Suprapubic skin (tissue), 4 donors: Measurements from ENCODE around the gene TMEM186. TPM values are rescaled to one million over a fixed set of nuclear protein-coding genes. Genes with fewer than 3 reads are reported as not detected.

ENCODE experiments used
- DNase-seq, 2 donors: peaks; one replicate each; pipeline ENCODE4 v3.0.0-alpha.2; 2019; ENCODE audit warnings: low spot score in 2 of 2
- H3K27ac ChIP-seq: fragments of 200-600 bp; sonication (generic); one replicate; pipeline ENCODE4 v1.5.1; 2019
- H3K27me3 ChIP-seq: fragments of 200-600 bp; sonication (generic); one replicate; pipeline ENCODE4 v1.5.1; 2019
- H3K36me3 ChIP-seq: fragments of 200-600 bp; sonication (generic); one replicate; pipeline ENCODE4 v1.5.1; 2019
- H3K4me1 ChIP-seq: fragments of 200-600 bp; sonication (generic); one replicate; pipeline ENCODE4 v1.5.1; 2019
- H3K4me3 ChIP-seq: fragments of 200-600 bp; sonication (generic); one replicate; pipeline ENCODE4 v1.5.1; 2019; ENCODE audit warnings: mild to moderate bottlenecking
- H3K9me3 ChIP-seq: fragments of 200-600 bp; sonication (generic); one replicate; pipeline ENCODE4 v1.5.1; 2019
- CTCF ChIP-seq, 2 donors: fragments of 200-600 bp in 1 of 2; fragments of 450-650 bp in 1 of 2; sonication (generic) in 1 of 2; IDR thresholded peaks; one replicate each; pipeline ENCODE4 v1.5.1; 2016 to 2019; ENCODE audit warnings: antibody characterized with exemption in 2 of 2, mild to moderate bottlenecking in 1 of 2, moderate library complexity in 1 of 2
- EP300 ChIP-seq: sonication (generic); formaldehyde crosslinking; IDR thresholded peaks from one replicate; pipeline ENCODE4 v1.6.1; 2017; ENCODE audit warnings: antibody characterized with exemption
- POLR2A ChIP-seq, 2 donors: fragments of 450-650 bp; IDR thresholded peaks; one replicate each; pipeline ENCODE4 v1.6.1; 2017; ENCODE audit warnings: antibody characterized with exemption in 2 of 2, mild to moderate bottlenecking in 2 of 2, moderate library complexity in 2 of 2
- POLR2AphosphoS5 ChIP-seq, 3 donors: sonication (generic); formaldehyde crosslinking; IDR thresholded peaks; one replicate each; pipeline ENCODE4 v1.6.1; 2017; ENCODE audit warnings: antibody characterized with exemption in 3 of 3
- WGBS: methylation state at CpG from one replicate; pipeline ENCODE4 v1.1.5; 2018; 5-methylcytosine and 5-hydroxymethylcytosine counted together
- total RNA-seq, 4 donors: library from RNA; depleted of rRNA; stranded (reverse); fragments of >200 nt; gene quantifications; one replicate each; pipeline ENCODE4 v1.1.0, GENCODE V29; 2016

TMEM186 gene
- total RNA-seq, 4 donors from 2014 or later, result 3.9 to 7.0 (median 5.0) TPM

DNA sequence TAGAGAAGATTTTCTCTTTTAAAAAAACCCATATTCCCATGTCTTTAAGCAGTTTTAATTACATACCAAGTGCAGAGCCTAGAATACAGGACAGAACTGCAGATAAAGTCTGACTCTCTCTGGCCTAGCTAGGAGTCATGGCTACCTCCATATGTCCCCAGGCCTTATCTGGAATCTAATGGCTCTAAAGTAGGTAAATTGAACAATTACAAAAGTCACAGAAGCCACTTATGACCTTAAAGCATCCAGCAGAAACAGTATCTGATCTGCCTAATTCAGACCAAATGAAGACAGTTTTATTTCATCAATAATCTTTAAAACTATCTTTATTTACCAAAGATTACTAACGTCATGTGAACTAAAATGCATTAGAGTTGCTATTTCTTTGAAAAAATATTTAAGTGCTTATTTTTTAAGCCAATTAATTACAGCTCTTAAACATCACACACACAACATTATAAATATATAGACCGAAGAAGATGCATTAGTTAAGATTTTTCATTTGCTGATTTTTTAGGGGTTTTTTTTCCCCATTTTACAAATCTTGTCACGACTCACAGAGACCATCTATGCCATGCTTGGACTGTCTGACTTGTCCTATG is 28.9 kb upstream of the TMEM186 start:
- 76% methylated on average over 3 of the region's 3 CpGs for WGBS
- Histone ChIP-seq H3K27me3 (no peaks in the 10 kb centered on the region), H3K9me3 (no peaks in the 10 kb centered on the region), H3K4me3 (no peak overlapping the region), H3K36me3 (peaks cover 40% of the 10 kb centered on the region), H3K4me1 (no peaks in the 10 kb centered on the region), H3K27ac (no peak overlapping the region)
- TF ChIP-seq POLR2AphosphoS5 (IDR thresholded peaks at IDR 0.05) (no peak), POLR2A (IDR thresholded peaks at IDR 0.05) (no peak), EP300 (no peak), CTCF (IDR thresholded peaks at IDR 0.05) (no peak)
- DNase-seq, result no peak

- H3K27ac ChIP-seq, result no peak overlapping the region
- peaks cover 48% of the 10 kb centered on the region for H3K36me3 ChIP-seq
- DNase-seq, result no peak
- no peaks in the 10 kb centered on the region for H3K9me3 ChIP-seq
- H3K4me1 ChIP-seq, result no peaks in the 10 kb centered on the region
- 89% methylated on average over 3 of the region's 3 CpGs for WGBS
- TF ChIP-seq EP300, result no peak
- no peak for TF ChIP-seq POLR2AphosphoS5 (IDR thresholded peaks at IDR 0.05)
- TF ChIP-seq POLR2A (IDR thresholded peaks at IDR 0.05), result no peak
- TF ChIP-seq CTCF (IDR thresholded peaks at IDR 0.05), result no peak
- H3K4me3 ChIP-seq, result no peak overlapping the region
- H3K27me3 ChIP-seq, result no peaks in the 10 kb centered on the region
These were observed 25.0 kb upstream of the TMEM186 start for GRCh38 chr16:8822403-8822802.

GRCh38 chr16:8819411-8820034 is 22.1 kb upstream of the TMEM186 start:
- WGBS, result 89% methylated on average over 6 of the region's 6 CpGs
- Histone ChIP-seq H3K27ac (no peak overlapping the region), H3K27me3 (no peaks in the 10 kb centered on the region), H3K9me3 (no peaks in the 10 kb centered on the region), H3K36me3 (peaks cover 66% of the 10 kb centered on the region), H3K4me3 (no peak overlapping the region), H3K4me1 (no peaks in the 10 kb centered on the region)
- TF ChIP-seq POLR2A (IDR thresholded peaks at IDR 0.05) (no peak), POLR2AphosphoS5 (IDR thresholded peaks at IDR 0.05) (no peak), CTCF (IDR thresholded peaks at IDR 0.05) (no peak), EP300 (no peak)
- DNase-seq, result no peak

- TF ChIP-seq EP300, result no peak
- TF ChIP-seq CTCF (IDR thresholded peaks at IDR 0.05), result no peak
- TF ChIP-seq POLR2A (IDR thresholded peaks at IDR 0.05), result no peak
- no peak for TF ChIP-seq POLR2AphosphoS5 (IDR thresholded peaks at IDR 0.05)
- H3K4me1 ChIP-seq, result no peaks in the 10 kb centered on the region
- H3K36me3 ChIP-seq, result peaks cover 75% of the 10 kb centered on the region
- no peaks in the 10 kb centered on the region for H3K27me3 ChIP-seq
- H3K9me3 ChIP-seq, result no peaks in the 10 kb centered on the region
- no peak overlapping the region for H3K4me3 ChIP-seq
- 80% methylated on average over 10 of the region's 10 CpGs for WGBS
- no peak for DNase-seq
- no peak overlapping the region for H3K27ac ChIP-seq
These were observed 21.2 kb upstream of the TMEM186 start for GRCh38 chr16:8818504-8819270.
